ENCODE data around the gene CRABP1.

Gene CRABP1

DNA sequence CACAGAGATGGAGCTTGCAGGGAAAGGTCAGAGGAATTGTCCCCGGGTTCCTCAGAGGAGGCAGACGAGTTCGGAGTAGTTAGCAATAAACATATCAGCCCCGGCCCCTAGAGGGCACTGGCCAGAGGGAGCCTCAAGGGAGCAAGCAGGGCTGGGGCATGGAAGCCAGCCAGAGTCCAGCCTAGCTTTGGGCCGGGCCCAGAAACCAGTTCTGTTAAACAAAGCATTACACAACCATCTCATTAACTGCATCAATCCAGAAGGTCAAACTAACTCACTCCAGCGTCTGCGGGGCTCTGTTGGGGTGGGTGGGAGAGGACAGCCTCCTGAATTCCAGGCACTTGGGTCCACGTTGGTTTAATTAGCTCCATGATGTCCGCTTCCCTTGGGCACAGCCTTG, 56.8 kb downstream of the CRABP1 start:
- FAIRE-seq = no peak
- DNase-seq (ENCODE audit: extremely low spot score, insufficient read length, low read depth) = no peak

DNA sequence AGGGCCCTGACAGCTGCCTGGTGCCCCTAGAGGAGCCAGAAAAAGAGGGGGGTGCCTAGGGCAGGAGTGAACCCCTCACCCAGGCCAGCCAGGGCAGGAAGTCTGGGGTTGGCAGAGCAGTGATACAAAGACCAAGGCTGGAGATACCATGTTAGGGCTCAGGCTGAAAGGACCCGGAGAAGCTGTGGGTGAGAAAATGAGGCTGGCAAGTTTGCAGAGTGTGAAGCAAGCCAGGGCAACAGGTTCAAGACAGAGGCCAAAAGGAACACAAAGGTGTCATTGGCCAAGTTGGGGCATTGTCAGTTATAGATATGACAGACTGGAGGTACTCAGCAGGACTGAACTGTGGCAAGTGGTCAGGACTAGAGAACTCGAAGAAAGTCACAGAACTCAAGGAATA, 57.2 kb downstream of the CRABP1 start:
- no peak for FAIRE-seq
- DNase-seq (ENCODE audit: extremely low spot score, insufficient read length, low read depth) = no peak
